AG09309 (cell line): ENCODE measurements around the gene LSM2.

Source experiments
- DNase-seq: peaks from one replicate; pipeline ENCODE4 v3.0.0-alpha.2; 2010; ENCODE audit warnings: low read depth
- H3K4me3 ChIP-seq: 2 replicates; pipeline ENCODE4 v1.5.1; 2011; ENCODE audit warnings: mild to moderate bottlenecking, low read depth, low read length, moderate library complexity; ENCODE audit not compliant: control insufficient read depth
- TF ChIP-seq, protein P1 (sequence below): IDR thresholded peaks from 2 replicates; pipeline ENCODE4 v1.5.1; 2011; ENCODE audit warnings: mild to moderate bottlenecking, low read depth, low read length, inconsistent platforms; ENCODE audit not compliant: insufficient read depth, control insufficient read depth; ENCODE audit errors: missing control alignments

Gene LSM2

DNA sequence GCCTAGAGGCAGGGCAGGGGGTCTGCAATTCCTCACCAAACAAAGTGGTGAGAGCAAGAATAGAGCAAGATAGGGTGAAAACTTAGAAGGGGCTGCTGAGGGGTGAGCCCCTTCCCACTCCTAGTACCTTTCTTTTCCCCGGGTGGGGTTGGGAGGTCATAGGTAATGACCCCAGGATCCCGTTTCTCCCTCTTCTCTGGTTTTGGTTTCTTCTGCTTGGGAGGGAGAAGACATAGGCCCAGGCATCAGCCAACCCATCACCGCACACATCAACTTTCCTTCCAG is 14.7 kb downstream of the LSM2 start:
- TF ChIP-seq, protein P1, sequence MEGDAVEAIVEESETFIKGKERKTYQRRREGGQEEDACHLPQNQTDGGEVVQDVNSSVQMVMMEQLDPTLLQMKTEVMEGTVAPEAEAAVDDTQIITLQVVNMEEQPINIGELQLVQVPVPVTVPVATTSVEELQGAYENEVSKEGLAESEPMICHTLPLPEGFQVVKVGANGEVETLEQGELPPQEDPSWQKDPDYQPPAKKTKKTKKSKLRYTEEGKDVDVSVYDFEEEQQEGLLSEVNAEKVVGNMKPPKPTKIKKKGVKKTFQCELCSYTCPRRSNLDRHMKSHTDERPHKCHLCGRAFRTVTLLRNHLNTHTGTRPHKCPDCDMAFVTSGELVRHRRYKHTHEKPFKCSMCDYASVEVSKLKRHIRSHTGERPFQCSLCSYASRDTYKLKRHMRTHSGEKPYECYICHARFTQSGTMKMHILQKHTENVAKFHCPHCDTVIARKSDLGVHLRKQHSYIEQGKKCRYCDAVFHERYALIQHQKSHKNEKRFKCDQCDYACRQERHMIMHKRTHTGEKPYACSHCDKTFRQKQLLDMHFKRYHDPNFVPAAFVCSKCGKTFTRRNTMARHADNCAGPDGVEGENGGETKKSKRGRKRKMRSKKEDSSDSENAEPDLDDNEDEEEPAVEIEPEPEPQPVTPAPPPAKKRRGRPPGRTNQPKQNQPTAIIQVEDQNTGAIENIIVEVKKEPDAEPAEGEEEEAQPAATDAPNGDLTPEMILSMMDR: no peak
- DNase-seq: no peak
- no peak overlapping the region for H3K4me3 ChIP-seq

DNA sequence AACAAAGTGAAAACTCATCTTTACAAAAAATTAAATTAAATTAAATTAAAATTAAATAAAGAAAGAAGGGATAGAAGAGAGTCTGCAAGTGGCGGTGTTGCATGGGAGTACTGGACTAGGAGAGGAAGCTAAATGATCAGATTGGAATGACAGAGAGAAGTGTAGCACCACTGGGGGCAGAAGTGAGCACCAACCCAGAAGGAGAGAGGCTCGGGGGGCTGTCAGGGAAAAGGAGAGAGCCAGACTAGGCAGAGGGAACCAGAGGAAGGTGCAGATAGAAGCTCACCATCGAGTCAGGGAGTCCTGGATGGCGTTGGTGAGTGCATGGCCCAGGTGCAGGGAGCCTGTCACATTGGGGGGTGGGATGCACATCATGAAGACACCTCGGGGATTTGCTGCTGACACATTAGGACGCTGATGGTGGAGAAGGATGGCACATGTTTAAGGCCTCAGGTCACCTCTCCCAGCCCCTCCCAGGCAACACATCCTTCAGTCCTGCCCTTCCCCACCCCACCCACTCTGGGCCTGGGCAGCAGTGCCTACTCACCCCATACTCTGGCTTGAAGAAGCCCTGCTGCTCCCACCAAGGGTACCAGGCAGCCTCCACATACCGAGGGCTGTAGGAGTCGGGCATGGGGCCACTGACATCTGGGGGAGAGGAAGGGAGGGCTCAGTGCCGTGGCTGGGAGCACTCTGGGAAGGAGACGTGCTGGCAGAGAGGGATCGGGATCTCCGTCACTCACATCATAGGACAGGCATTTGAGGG is 15.3 kb downstream of the LSM2 start:
- no peak overlapping the region for H3K4me3 ChIP-seq
- TF ChIP-seq, protein P1: peak; percentile 73
- DNase-seq: no peak

DNA sequence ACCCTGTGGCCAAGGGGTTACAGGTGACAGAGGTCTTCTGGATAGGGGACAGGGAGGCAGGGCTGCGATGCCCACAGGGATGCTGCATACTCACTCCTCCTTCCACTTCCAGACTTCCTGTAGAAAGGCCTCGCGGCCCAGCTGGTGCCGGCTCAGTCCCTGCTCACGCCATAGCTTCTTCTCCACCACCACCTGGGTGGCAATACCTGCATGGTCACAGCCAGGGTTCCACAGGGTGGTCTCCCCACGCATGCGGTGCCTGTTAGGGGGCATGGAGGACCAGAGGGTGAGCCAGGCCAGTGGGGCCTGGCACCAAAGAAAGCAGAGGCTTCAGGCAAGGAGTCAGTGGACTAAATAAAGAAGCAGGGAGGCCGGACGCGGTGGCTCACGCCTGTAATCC is 21.3 kb downstream of the LSM2 start:
- TF ChIP-seq, protein P1: no peak
- DNase-seq: no peak
- no peak overlapping the region for H3K4me3 ChIP-seq

DNA sequence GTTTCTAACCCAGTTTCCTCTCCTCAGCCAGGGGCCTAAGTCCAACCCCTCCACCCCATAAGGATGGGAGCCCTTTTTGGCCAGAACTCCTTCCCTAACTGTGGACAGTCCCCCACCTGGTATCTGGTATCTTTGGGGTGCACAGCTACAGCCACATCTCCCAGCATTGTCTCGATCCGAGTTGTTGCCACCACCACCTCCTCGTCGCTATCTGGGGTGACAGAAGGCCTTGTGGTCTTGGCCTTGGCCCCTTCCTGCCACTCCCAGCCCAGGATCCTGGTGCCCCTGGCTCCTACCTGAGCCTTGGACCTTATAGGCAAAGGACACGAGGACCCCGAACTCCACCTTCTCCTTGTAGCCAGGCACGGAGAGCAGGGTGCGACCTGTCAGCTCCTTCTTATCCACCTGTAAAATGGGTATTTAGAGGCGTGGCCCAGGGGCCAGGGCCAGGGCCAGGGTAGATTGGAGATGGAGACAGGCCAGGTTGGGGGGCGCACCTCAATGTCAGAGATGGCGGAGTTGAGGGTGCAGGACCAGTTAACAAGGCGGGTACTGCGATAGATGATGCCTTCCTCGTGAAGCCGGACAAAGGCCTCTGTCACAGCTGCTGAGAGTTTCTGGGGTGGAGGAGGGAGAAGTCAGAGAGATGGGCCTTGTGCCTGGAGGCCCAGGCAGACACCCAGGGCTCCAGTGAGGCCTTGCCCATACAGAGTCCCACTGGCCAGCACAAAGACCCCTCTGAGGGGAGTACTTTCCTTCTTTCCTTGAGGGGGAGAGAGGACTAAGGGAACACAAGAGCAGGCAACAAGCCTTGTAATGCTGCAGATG is 22.5 kb downstream of the LSM2 start:
- TF ChIP-seq, protein P1: no peak
- H3K4me3 ChIP-seq: no peak overlapping the region
- no peak for DNase-seq

DNA sequence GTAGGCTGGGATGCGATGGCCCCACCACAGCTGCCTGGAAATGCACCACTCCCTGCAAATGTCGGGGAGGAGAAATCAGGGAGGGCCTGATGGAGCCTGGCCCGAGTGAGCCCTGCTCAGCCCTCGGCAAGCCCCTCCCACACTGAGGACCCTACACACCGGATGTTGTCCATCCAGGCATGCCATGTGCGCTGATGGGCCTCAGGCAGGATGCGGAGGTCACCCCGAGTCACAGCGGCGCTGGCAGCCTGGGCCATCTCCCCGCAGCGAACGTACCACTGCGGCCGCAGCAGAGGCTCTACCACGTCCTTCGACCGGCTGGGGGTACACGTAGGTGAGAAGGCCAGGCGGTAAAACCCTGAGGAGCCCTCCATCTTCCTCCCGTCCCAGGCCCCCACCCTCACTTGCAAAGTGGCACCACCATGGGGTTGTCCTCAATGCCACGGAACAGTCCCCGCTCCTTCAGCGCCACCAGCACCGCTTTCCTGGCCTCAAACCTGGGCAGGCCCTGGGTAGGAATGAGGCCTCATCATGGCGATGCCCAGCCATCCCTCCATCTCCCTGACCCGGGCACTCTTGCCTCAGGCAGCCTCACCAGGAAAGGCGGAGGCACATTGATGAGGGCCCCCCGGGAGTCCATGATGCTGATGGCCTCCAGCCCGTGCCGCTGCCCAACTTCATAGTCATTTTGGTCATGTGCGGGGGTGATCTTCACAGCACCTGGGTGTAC is 24.5 kb downstream of the LSM2 start:
- DNase-seq: no peak
- TF ChIP-seq, protein P1: no peak
- H3K4me3 ChIP-seq: no peak overlapping the region

DNA sequence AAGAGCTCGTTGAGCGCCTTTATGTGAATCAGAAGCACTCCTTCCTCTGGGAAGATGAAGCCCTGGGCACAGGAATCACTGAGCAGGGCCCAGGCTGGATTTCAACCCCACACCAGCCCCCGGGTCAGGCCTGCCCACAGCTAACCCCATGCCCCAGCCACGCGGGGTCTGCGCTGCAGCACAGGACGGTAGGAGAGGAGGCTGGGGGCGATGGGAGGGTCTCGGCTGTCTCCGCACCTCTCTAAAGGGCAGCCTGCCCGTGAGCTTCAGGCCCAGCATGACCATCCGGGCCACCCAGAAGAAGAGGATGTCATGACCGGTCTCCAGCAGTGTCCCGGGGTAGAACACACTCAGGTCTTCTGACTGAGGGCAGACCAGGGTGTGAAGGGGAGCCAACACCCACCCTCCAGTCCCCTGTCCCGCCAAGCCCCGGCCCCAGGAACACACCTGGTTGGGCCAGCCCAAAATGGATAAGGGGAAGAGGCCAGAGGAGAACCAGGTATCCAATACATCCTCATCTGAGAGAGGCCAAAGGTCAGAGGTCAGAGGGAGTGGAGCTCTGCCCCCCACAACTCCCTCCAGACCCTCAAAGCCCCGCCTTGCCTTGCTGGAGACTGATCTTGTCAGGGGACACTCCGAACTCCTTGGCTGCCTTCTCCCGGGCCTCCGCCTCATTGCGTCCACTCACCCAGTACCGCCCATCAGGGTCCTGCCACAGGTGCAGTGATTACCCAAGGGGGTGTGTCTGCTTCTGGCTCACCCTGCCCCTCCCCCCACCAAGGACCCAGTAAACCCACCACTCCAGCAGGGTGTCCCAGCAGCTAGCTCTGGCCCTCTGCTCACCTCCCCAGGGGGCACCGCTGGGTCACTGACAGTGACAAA is 25.3 kb downstream of the LSM2 start:
- no peak for DNase-seq
- TF ChIP-seq, protein P1: no peak
- no peak overlapping the region for H3K4me3 ChIP-seq
